Activated CD4-positive, alpha-beta T cell treated with anti-CD3 and anti-CD28 coated beads, Interleukin-10, Interleukin-2, amounts not matched to agents 100 ng/mL and 50 ng/mL, durations not matched to agents 16 hours and 8 hours (primary cell): Measurements from ENCODE around the gene PRR23B.

Experiments
- DNase-seq: peaks from one replicate; pipeline ENCODE4 v3.0.0-alpha.2; 2020

The PRR23B gene

GRCh38 chr3:138972941-138973340, 47.8 kb downstream of the PRR23B start:
- no peak for DNase-seq

GRCh38 chr3:138971766-138972320, 48.9 kb downstream of the PRR23B start:
- no peak for DNase-seq
